HFFc6 (cell line): ENCODE data around the gene MAGI1. TPM values are rescaled to one million over a fixed set of nuclear protein-coding genes. Genes with fewer than 3 reads are reported as not detected.

Source experiments
- DNase-seq: peaks from one replicate; pipeline ENCODE4 v3.0.0-alpha.2; 2018
- H3K27ac Mint-ChIP-seq: 2 replicates; pipeline ENCODE4 v1.8.0; 2020; ENCODE audit warnings: mild to moderate bottlenecking, mixed read lengths
- H3K27me3 Mint-ChIP-seq: 2 replicates; pipeline ENCODE4 v1.8.0; 2021; ENCODE audit warnings: mild to moderate bottlenecking, moderate library complexity, mixed read lengths; ENCODE audit not compliant: insufficient read depth
- H3K36me3 Mint-ChIP-seq: 2 replicates; pipeline ENCODE4 v1.8.0; 2021; ENCODE audit warnings: low read depth, mixed read lengths
- H3K4me1 Mint-ChIP-seq: 2 replicates; pipeline ENCODE4 v1.8.0; 2020; ENCODE audit warnings: low read depth, mixed read lengths
- H3K4me3 Mint-ChIP-seq: 2 replicates; pipeline ENCODE4 v1.8.0; 2020; ENCODE audit warnings: mild to moderate bottlenecking, moderate library complexity, mixed read lengths
- H3K9me3 Mint-ChIP-seq: 2 replicates; pipeline ENCODE4 v1.8.0; 2020; ENCODE audit warnings: mild to moderate bottlenecking, mixed read lengths
- CTCF ChIP-seq: fragments of 200-600 bp; sonication (generic); IDR thresholded peaks from 2 replicates; pipeline ENCODE4 v1.5.0; 2021; ENCODE audit warnings: antibody characterized with exemption, mild to moderate bottlenecking
- total RNA-seq, 6 experiments: library from RNA; stranded (reverse); fragmentation: NEBNext Ultra II Directional; extraction: Animal tissue kit (Norgen Biotek cat#: 25700); gene quantifications; 2 replicates in 1 of 6; 3 replicates in 5 of 6; pipeline ENCODE4 v1.2.3, GENCODE V29; 2021

MAGI1 gene
- total RNA-seq, 6 experiments from 2014 or later: 21.1 to 30.5 (median 22.4) TPM

GRCh38 chr3:65945480-65945879 is 93.2 kb downstream of the MAGI1 start:
- Mint-ChIP-seq H3K36me3 (peaks cover under 1% of the 10 kb centered on the region; the same call in 1 of the 2 replicates), H3K27ac (peak overlapping the region; percentile 46), H3K27me3 (no peaks in the 10 kb centered on the region), H3K4me3 (no peak overlapping the region), H3K4me1 (peaks cover 59% of the 10 kb centered on the region), H3K9me3 (no peaks in the 10 kb centered on the region)
- DNase-seq: peak; percentile 68
- no peak for TF ChIP-seq CTCF

GRCh38 chr3:65944252-65944651 is 94.5 kb downstream of the MAGI1 start:
- H3K27me3 Mint-ChIP-seq: no peaks in the 10 kb centered on the region
- H3K4me3 Mint-ChIP-seq: no peak overlapping the region
- no peak for TF ChIP-seq CTCF
- no peak for DNase-seq
- H3K36me3 Mint-ChIP-seq: no peaks in the 10 kb centered on the region; the same call in 1 of the 2 replicates
- no peak overlapping the region for H3K27ac Mint-ChIP-seq
- no peaks in the 10 kb centered on the region for H3K9me3 Mint-ChIP-seq
- H3K4me1 Mint-ChIP-seq: peaks cover 62% of the 10 kb centered on the region

GRCh38 chr3:65939801-65940246 is 98.9 kb downstream of the MAGI1 start:
- Mint-ChIP-seq H3K9me3 (peaks cover 5% of the 10 kb centered on the region), H3K4me3 (peak overlapping the region; percentile 8; the same call in 1 of the 2 replicates), H3K27me3 (no peaks in the 10 kb centered on the region), H3K4me1 (peaks cover 39% of the 10 kb centered on the region), H3K27ac (peak overlapping the region; percentile 66), H3K36me3 (peaks cover 9% of the 10 kb centered on the region)
- no peak for DNase-seq
- no peak for TF ChIP-seq CTCF

DNA sequence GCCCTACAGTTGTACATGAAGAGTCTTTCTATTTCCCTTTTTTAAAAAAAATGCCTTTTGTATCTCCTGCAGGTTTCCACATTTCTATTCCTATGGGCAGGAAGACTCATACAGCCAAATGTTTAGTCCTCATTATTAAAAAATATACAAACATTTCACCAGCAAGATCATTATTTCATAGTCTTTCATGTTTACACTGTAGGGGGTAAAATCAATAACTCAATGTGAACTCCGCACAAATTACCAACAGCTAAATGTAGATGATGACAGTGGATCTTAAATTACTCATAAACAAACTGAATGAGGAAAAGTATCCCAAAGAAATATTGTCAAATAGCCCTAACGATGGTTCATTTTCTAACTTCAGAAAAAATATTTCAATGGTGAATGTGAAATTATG is 99.5 kb downstream of the MAGI1 start:
- Mint-ChIP-seq H3K4me1 (peaks cover 33% of the 10 kb centered on the region), H3K36me3 (peaks cover 11% of the 10 kb centered on the region), H3K4me3 (no peak overlapping the region; the same call in 1 of the 2 replicates), H3K27ac (peak overlapping the region; percentile 66), H3K27me3 (no peaks in the 10 kb centered on the region; the same call in 1 of the 2 replicates), H3K9me3 (peaks cover 8% of the 10 kb centered on the region)
- TF ChIP-seq CTCF: no peak
- no peak for DNase-seq

- no peak overlapping the region for H3K4me3 Mint-ChIP-seq
- no peaks in the 10 kb centered on the region; the same call in 1 of the 2 replicates for H3K27me3 Mint-ChIP-seq
- no peak for TF ChIP-seq CTCF
These were observed 100.0 kb downstream of the MAGI1 start for GRCh38 chr3:65938676-65939075.

More at GRCh38 chr3:65938676-65939075, 100.0 kb downstream of the MAGI1 start:
- peaks cover 11% of the 10 kb centered on the region for H3K36me3 Mint-ChIP-seq
- no peak overlapping the region for H3K27ac Mint-ChIP-seq
- DNase-seq: no peak
- peaks cover 8% of the 10 kb centered on the region for H3K9me3 Mint-ChIP-seq
- H3K4me1 Mint-ChIP-seq: peaks cover 28% of the 10 kb centered on the region
